ENCODE measurements around the gene ZP2.

Gene ZP2

DNA sequence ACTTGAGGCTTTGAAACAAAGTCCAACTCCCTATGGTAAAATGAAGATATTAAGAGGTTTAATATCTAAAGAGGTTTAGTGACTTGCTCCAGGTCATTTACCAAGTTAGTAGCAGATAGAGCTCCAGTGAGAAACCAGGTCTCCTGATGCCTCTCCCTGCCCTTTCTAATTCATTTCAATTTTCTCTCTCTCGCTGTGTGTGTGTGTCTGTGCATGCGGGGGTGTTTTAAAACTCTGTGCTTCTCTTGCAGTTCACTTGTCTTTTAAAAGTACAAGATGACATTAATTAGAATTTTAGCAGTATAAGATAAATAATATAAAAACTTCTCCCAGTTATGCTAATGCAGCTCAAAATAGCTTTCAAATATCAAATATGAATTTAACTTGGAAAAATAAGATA, 8.2 kb upstream of the ZP2 start:
- POLR2A ChIA-PET = no interaction called here
- Histone ChIP-seq H3K9me3 (ENCODE audit: control insufficient read depth, insufficient read depth, low read depth, low read length) (no peaks in the 10 kb centered on the region), H3K4me3 (ENCODE audit: low read depth, low read length) (no peak overlapping the region), H3K36me3 (ENCODE audit: control insufficient read depth in 2 of 2, insufficient read depth in 1 of 2, low read length in 2 of 2) (no peaks in the 10 kb centered on the region), H3K4me1 (ENCODE audit: control insufficient read depth, insufficient read depth, low read length) (no peaks in the 10 kb centered on the region), H3K27ac (ENCODE audit: extremely low read depth, low read depth, low read length) (no peak overlapping the region)
- TF ChIP-seq ZNF677 (tag by site-specific recombination; IDR thresholded peaks at IDR 0.05) (no peak), ZNF548 (tag by site-specific recombination; IDR thresholded peaks at IDR 0.05) (no peak), GLIS1 (tag by site-specific recombination; IDR thresholded peaks at IDR 0.05) (no peak), ZNF362 (tag by site-specific recombination; IDR thresholded peaks at IDR 0.05) (no peak), ZNF121 (tag by site-specific recombination; IDR thresholded peaks at IDR 0.05) (no peak), ZSCAN23 (tag by site-specific recombination; IDR thresholded peaks at IDR 0.05) (no peak), SCRT1 (tag by site-specific recombination; IDR thresholded peaks at IDR 0.05; ENCODE audit: borderline replicate concordance) (no peak), ZNF843 (tag by site-specific recombination; IDR thresholded peaks at IDR 0.05) (no peak), ZNF654 (tag by site-specific recombination; IDR thresholded peaks at IDR 0.05; ENCODE audit: low read depth) (no peak), ZNF175 (tag by site-specific recombination; IDR thresholded peaks at IDR 0.05) (no peak), HOXD13 (CRISPR knock-in tag; IDR thresholded peaks at IDR 0.05; ENCODE audit: borderline replicate concordance) (no peak), ZNF341 (tag by site-specific recombination; IDR thresholded peaks at IDR 0.05; ENCODE audit: low read depth) (no peak), ELK4 (IDR thresholded peaks at IDR 0.05; ENCODE audit: borderline replicate concordance, low read depth, low read length) (no peak)
- TF ChIP-seq, protein P1, sequence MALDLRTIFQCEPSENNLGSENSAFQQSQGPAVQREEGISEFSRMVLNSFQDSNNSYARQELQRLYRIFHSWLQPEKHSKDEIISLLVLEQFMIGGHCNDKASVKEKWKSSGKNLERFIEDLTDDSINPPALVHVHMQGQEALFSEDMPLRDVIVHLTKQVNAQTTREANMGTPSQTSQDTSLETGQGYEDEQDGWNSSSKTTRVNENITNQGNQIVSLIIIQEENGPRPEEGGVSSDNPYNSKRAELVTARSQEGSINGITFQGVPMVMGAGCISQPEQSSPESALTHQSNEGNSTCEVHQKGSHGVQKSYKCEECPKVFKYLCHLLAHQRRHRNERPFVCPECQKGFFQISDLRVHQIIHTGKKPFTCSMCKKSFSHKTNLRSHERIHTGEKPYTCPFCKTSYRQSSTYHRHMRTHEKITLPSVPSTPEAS (tag by site-specific recombination; IDR thresholded peaks at IDR 0.05) = no peak
- TF ChIP-seq, protein P2, sequence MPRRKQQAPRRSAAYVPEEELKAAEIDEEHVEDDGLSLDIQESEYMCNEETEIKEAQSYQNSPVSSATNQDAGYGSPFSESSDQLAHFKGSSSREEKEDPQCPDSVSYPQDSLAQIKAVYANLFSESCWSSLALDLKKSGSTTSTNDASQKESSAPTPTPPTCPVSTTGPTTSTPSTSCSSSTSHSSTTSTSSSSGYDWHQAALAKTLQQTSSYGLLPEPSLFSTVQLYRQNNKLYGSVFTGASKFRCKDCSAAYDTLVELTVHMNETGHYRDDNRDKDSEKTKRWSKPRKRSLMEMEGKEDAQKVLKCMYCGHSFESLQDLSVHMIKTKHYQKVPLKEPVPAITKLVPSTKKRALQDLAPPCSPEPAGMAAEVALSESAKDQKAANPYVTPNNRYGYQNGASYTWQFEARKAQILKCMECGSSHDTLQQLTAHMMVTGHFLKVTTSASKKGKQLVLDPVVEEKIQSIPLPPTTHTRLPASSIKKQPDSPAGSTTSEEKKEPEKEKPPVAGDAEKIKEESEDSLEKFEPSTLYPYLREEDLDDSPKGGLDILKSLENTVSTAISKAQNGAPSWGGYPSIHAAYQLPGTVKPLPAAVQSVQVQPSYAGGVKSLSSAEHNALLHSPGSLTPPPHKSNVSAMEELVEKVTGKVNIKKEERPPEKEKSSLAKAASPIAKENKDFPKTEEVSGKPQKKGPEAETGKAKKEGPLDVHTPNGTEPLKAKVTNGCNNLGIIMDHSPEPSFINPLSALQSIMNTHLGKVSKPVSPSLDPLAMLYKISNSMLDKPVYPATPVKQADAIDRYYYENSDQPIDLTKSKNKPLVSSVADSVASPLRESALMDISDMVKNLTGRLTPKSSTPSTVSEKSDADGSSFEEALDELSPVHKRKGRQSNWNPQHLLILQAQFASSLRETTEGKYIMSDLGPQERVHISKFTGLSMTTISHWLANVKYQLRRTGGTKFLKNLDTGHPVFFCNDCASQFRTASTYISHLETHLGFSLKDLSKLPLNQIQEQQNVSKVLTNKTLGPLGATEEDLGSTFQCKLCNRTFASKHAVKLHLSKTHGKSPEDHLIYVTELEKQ (tag by site-specific recombination; IDR thresholded peaks at IDR 0.05; ENCODE audit: borderline replicate concordance) = no peak
- TF ChIP-seq, protein P3, sequence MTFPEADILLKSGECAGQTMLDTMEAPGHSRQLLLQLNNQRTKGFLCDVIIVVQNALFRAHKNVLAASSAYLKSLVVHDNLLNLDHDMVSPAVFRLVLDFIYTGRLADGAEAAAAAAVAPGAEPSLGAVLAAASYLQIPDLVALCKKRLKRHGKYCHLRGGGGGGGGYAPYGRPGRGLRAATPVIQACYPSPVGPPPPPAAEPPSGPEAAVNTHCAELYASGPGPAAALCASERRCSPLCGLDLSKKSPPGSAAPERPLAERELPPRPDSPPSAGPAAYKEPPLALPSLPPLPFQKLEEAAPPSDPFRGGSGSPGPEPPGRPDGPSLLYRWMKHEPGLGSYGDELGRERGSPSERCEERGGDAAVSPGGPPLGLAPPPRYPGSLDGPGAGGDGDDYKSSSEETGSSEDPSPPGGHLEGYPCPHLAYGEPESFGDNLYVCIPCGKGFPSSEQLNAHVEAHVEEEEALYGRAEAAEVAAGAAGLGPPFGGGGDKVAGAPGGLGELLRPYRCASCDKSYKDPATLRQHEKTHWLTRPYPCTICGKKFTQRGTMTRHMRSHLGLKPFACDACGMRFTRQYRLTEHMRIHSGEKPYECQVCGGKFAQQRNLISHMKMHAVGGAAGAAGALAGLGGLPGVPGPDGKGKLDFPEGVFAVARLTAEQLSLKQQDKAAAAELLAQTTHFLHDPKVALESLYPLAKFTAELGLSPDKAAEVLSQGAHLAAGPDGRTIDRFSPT (tag by site-specific recombination; IDR thresholded peaks at IDR 0.05) = no peak
- CTCF ChIA-PET = no interaction called here

DNA sequence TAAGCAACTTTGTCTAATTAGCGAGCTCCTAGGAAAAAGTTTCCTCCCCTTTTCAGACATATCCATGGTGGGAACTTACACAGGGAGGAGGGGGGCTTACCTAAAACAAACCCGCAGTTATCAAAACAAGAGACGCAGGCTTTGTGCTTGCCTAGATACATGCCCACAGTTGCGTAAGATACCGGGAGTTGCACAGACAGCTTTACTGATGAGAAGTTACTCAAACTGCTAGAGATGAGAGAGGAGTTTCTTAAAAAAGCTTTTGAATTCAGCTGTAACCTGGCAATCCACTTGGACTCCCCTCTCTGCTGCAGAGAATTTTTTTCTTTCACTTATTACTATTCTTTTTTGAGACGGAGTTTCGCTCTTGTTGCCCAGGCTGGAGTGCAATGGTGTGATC, 6.8 kb upstream of the ZP2 start:
- no peaks in the 10 kb centered on the region for H3K9me3 ChIP-seq (ENCODE audit: control insufficient read depth, insufficient read depth, low read depth, low read length)

More for the DNA sequence above, 6.8 kb upstream of the ZP2 start:
- no peak overlapping the region for H3K27ac ChIP-seq (ENCODE audit: extremely low read depth, low read depth, low read length)
- H3K36me3 ChIP-seq (ENCODE audit: control insufficient read depth in 2 of 2, insufficient read depth in 1 of 2, low read length in 2 of 2) = no peaks in the 10 kb centered on the region
- CTCF ChIA-PET = no interaction called here
- POLR2A ChIA-PET = no interaction called here
- TF ChIP-seq ZNF37A (tag by site-specific recombination; IDR thresholded peaks at IDR 0.05) = no peak
- no peak for TF ChIP-seq OSR2 (tag by site-specific recombination; IDR thresholded peaks at IDR 0.05)
- TF ChIP-seq ZNF433 (tag by site-specific recombination; IDR thresholded peaks at IDR 0.05; ENCODE audit: low read depth) = no peak
- no peaks in the 10 kb centered on the region for H3K4me1 ChIP-seq (ENCODE audit: control insufficient read depth, insufficient read depth, low read length)
- no peak overlapping the region for H3K4me3 ChIP-seq (ENCODE audit: low read depth, low read length)

All from HEK293 (cell line).